T-helper 17 cell (primary cell): ENCODE data around the gene MAD2L1. TPM values are rescaled to one million over a fixed set of nuclear protein-coding genes. Genes with fewer than 3 reads are reported as not detected.

Experiments used
- ATAC-seq: fragments of 150-1000 bp; cut with Tn5 transposase; 2 replicates; pipeline ENCODE4 v1.10.0; 2021; ENCODE audit warnings: mild to moderate bottlenecking, moderate library complexity
- DNase-seq, 3 donors: peaks; one replicate each; pipeline versions ENCODE4 v3.0.0 to v3.0.0-alpha.2; 2020 to 2021
- H3K9me3 ChIP-seq: one replicate; pipeline ENCODE4 v1.7.0; 2013; ENCODE audit warnings: low read length, mild to moderate bottlenecking; ENCODE audit not compliant: control insufficient read depth, poor library complexity, severe bottlenecking
- H3K27ac Mint-ChIP-seq: one replicate; pipeline ENCODE4 v1.8.0; 2022; ENCODE audit warnings: mild to moderate bottlenecking, moderate library complexity, mixed read lengths
- H3K27me3 Mint-ChIP-seq: one replicate; pipeline ENCODE4 v1.8.0; 2022; ENCODE audit warnings: mixed read lengths
- H3K36me3 Mint-ChIP-seq: one replicate; pipeline ENCODE4 v1.8.0; 2022; ENCODE audit warnings: low read depth, mixed read lengths
- H3K4me1 Mint-ChIP-seq: one replicate; pipeline ENCODE4 v1.8.0; 2022; ENCODE audit warnings: mild to moderate bottlenecking, mixed read lengths
- H3K4me3 Mint-ChIP-seq: one replicate; pipeline ENCODE4 v1.8.0; 2022; ENCODE audit warnings: mild to moderate bottlenecking, moderate library complexity, mixed read lengths
- total RNA-seq, 4 donors: library from RNA in 2 of 4; stranded (reverse) in 2 of 4; gene quantifications; one replicate each; pipeline ENCODE4 v1.2.3 and lab custom pipeline; 2022 to 2026

MAD2L1 gene
- total RNA-seq, 2 donors from 2014 or later: 6.1 to 6.5 TPM

DNA sequence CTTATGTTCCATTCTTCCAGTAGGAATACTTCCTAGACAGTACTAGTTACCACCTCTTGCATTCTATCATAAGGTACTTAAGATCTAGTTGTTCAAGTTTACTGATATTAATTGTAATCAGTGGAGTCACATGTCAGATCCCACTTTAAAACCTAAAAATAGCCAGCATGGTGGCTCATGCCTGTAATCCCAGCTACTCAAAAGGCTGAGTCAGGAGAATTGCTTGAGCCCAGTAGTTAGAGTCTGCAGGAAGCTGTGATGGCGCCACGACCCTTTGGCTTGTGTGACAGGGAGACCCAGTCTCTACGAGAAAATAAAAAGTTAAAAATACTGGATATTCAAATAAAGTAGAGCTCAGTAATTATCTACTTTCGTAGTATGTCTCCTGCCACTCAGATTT is 57.7 kb downstream of the MAD2L1 start:
- Mint-ChIP-seq H3K27me3 (peaks cover 29% of the 10 kb centered on the region), H3K36me3 (no peaks in the 10 kb centered on the region), H3K4me1 (no peaks in the 10 kb centered on the region)

GRCh38 chr4:120007896-120008436 is 58.7 kb downstream of the MAD2L1 start:
- Mint-ChIP-seq H3K27me3 (peaks cover 38% of the 10 kb centered on the region), H3K4me3 (no peak overlapping the region), H3K27ac (no peak overlapping the region), H3K4me1 (no peaks in the 10 kb centered on the region), H3K36me3 (no peaks in the 10 kb centered on the region)
- no peaks in the 10 kb centered on the region for H3K9me3 ChIP-seq
- ATAC-seq: no peak
- DNase-seq: no peak

More for the DNA sequence above, 57.7 kb downstream of the MAD2L1 start:
- no peak overlapping the region for H3K27ac Mint-ChIP-seq
- H3K4me3 Mint-ChIP-seq: no peak overlapping the region
- H3K9me3 ChIP-seq: no peaks in the 10 kb centered on the region
- ATAC-seq (no peak), DNase-seq (no peak)

DNA sequence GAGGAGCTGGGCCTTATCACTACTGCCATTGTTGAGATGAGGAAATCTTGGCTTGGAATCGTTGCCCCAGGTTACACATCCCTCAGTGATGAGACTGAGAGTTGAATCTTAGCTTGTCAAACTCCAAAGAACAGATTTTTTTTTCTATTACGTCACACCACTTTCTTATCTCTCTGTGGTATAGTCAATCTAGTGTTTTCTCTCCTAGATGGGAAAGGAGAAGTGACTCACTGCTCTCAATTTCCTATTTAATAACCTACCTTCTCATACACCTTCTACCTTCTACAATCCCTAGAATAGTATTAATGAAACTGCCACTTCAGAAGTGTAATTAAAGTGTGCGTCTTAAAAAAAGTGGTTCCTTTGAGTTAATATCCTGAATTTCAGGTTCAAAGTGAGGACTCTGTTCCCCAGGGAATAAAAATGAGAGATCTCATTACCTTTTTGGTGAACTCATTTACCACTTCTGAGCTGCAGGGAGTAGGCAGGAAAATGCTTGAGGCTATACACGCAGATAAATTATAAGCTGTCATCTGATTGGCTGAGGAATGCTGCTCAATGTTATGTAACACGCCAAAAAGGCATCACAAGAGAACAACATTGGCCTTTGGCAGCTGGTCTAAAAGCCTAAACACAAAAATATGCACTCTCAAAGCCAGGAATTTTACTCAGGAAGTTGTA is 59.3 kb downstream of the MAD2L1 start:
- H3K27me3 Mint-ChIP-seq: peaks cover 38% of the 10 kb centered on the region
- H3K27ac Mint-ChIP-seq: no peak overlapping the region
- H3K4me1 Mint-ChIP-seq: no peaks in the 10 kb centered on the region
- H3K9me3 ChIP-seq: no peaks in the 10 kb centered on the region
- ATAC-seq (no peak), DNase-seq (no peak)
- H3K36me3 Mint-ChIP-seq: no peaks in the 10 kb centered on the region
- H3K4me3 Mint-ChIP-seq: no peak overlapping the region
